Kidney glomerular epithelial cell (primary cell): Measurements from ENCODE around the gene CACNA2D4.

Source experiments
- DNase-seq: peaks from one replicate; lab custom pipeline; 2025; lab: John Stamatoyannopoulos, UW

Gene CACNA2D4

GRCh38 chr12:1886396-1887008 is 31.9 kb downstream of the CACNA2D4 start:
- DNase-seq = no peak

- DNase-seq = no peak
Observed at GRCh38 chr12:1885599-1886245, 32.7 kb downstream of the CACNA2D4 start.

- no peak for DNase-seq
Observed at GRCh38 chr12:1885082-1885596, 33.3 kb downstream of the CACNA2D4 start.

- DNase-seq = no peak
Observed at GRCh38 chr12:1884651-1885050, 33.8 kb downstream of the CACNA2D4 start.

GRCh38 chr12:1883513-1883912 is 34.9 kb downstream of the CACNA2D4 start:
- no peak for DNase-seq

- DNase-seq = no peak
Observed at GRCh38 chr12:1882850-1883470, 35.5 kb downstream of the CACNA2D4 start.

GRCh38 chr12:1882405-1882804 is 36.0 kb downstream of the CACNA2D4 start:
- DNase-seq = no peak

- no peak for DNase-seq
Observed at GRCh38 chr12:1881936-1882335, 36.5 kb downstream of the CACNA2D4 start.

GRCh38 chr12:1881301-1881700 is 37.2 kb downstream of the CACNA2D4 start:
- DNase-seq = no peak

- no peak for DNase-seq
Observed at GRCh38 chr12:1880876-1881275, 37.6 kb downstream of the CACNA2D4 start.

GRCh38 chr12:1880153-1880845 is 38.2 kb downstream of the CACNA2D4 start:
- no peak for DNase-seq

GRCh38 chr12:1879633-1880032 is 38.8 kb downstream of the CACNA2D4 start:
- DNase-seq = no peak

- DNase-seq = no peak
Observed at GRCh38 chr12:1878695-1879094, 39.8 kb downstream of the CACNA2D4 start.

- DNase-seq = no peak
Observed at GRCh38 chr12:1878214-1878613, 40.2 kb downstream of the CACNA2D4 start.

GRCh38 chr12:1877169-1877878 is 41.1 kb downstream of the CACNA2D4 start:
- DNase-seq = no peak

- no peak for DNase-seq
Observed at GRCh38 chr12:1876086-1876485, 42.4 kb downstream of the CACNA2D4 start.

- no peak for DNase-seq
Observed at GRCh38 chr12:1875608-1876007, 42.8 kb downstream of the CACNA2D4 start.

GRCh38 chr12:1873531-1874510 is 44.6 kb downstream of the CACNA2D4 start:
- no peak for DNase-seq

- no peak for DNase-seq
Observed at GRCh38 chr12:1872448-1872847, 46.0 kb downstream of the CACNA2D4 start.

- no peak for DNase-seq
Observed at GRCh38 chr12:1872001-1872400, 46.5 kb downstream of the CACNA2D4 start.
